Astrocyte of the cerebellum (primary cell): Measurements from ENCODE around the gene PRMT1.

Experiments
- DNase-seq: peaks from one replicate; pipeline ENCODE4 v3.0.0-alpha.2; 2011; ENCODE audit warnings: low read depth
- H3K4me3 ChIP-seq: 2 replicates; pipeline ENCODE4 v1.5.1; 2011; ENCODE audit warnings: mild to moderate bottlenecking, low read depth, low read length, moderate library complexity
- CTCF ChIP-seq: IDR thresholded peaks from 2 replicates; pipeline ENCODE4 v1.5.1; 2012; ENCODE audit warnings: low read length, low read depth, moderate library complexity, mild to moderate bottlenecking; ENCODE audit errors: missing control alignments
- in situ Hi-C: cut with HindIII; loops from 2 replicates; pipeline ENCODE4 v1.10.0; 2017; ENCODE audit warnings: low sequenced_read_pairs

PRMT1 gene

GRCh38 chr19:49660338-49660961 lies 16.6 kb upstream of the PRMT1 start:
- H3K4me3 ChIP-seq, result no peak overlapping the region
- no peak for DNase-seq
- in situ Hi-C loops, result no loop called here
- TF ChIP-seq CTCF, result no peak

DNA sequence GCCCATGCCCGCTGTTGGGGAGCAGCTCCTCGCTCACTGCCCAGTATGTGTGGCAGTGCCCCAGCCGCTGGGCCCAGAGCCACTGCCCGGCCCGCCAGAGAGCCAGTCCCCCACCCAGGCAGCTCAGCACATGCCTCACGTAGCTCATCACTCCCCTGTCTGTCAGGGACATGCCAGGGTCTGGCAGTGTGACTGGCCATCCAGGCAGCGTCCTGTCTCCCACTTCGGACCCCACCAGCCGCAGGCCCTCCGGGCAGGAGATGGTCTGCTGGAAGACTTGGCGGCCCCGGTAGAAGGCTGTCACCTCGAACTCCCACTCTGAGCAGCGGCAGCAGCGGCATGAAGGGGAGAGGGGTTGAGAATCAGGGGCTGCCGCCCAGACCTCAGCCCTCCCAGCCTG lies 15.1 kb upstream of the PRMT1 start:
- H3K4me3 ChIP-seq, result no peak overlapping the region
- in situ Hi-C loops, result no loop called here
- DNase-seq, result no peak
- no peak for TF ChIP-seq CTCF

DNA sequence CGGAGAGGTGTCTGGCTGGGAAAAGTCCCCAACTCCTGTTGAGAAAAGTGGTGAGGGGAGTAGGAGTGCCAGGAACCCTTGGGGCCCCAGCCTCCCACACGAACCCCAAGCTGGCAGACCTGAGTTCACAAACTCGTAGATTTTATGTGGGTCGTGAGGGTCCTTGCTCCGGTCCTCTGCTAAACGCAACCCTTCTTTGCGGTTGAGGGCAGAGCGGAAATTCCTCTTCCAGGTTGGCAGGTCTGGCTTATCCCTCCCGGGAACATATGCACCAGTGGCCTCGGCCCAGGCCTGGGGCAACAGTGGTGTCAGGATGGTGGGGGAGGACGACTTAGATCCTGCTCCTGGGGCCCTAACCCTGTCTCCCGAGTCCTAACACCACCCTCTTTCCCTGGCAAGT lies 13.8 kb upstream of the PRMT1 start:
- in situ Hi-C loops, result no loop called here
- H3K4me3 ChIP-seq, result no peak overlapping the region
- DNase-seq, result no peak
- no peak for TF ChIP-seq CTCF

- H3K4me3 ChIP-seq, result peak overlapping the region; percentile 73
- TF ChIP-seq CTCF, result peak; percentile 10
- in situ Hi-C loops, result no loop called here
- DNase-seq, result no peak
These were observed 12.7 kb upstream of the PRMT1 start for GRCh38 chr19:49664171-49665035.

GRCh38 chr19:49665036-49665350 lies 12.1 kb upstream of the PRMT1 start:
- in situ Hi-C loops, result no loop called here
- peak overlapping the region; percentile 73 for H3K4me3 ChIP-seq
- no peak for DNase-seq
- TF ChIP-seq CTCF, result no peak

GRCh38 chr19:49665351-49666119 lies 11.5 kb upstream of the PRMT1 start, which contains the start of the genes BCL2L12 and IRF3:
Gene BCL2L12 (plus strand): TSS chr19:49665933. CDS start chr19:49666693, 760 bp downstream.
Gene IRF3 (minus strand): TSS chr19:49665857. CDS start chr19:49664838, 1,019 bp downstream.
- DNase-seq, result peak; percentile 90
- in situ Hi-C loops, result no loop called here
- TF ChIP-seq CTCF, result no peak
- H3K4me3 ChIP-seq, result peak within 1 kb of the TSS; percentile 73
